K562 (cell line): ENCODE results near the gene IDH2.

ENCODE experiments used
- CBX2 ChIP-seq: fragments of 200-600 bp; sonication (generic); IDR thresholded peaks from one replicate; pipeline ENCODE4 v1.6.1; 2012; ENCODE audit warnings: mild to moderate bottlenecking, low read length, inconsistent platforms; ENCODE audit not compliant: insufficient read depth, poor library complexity, severe bottlenecking
- CC2D1A ChIP-seq: fragments of 450-650 bp; IDR thresholded peaks from 2 replicates; pipeline ENCODE4 v1.6.1; 2017; ENCODE audit warnings: mild to moderate bottlenecking
- CHCHD3 ChIP-seq: fragments of 250-450 bp; sonication (Bioruptor Pico); IDR thresholded peaks from 2 replicates; pipeline ENCODE4 v2.1.2; 2022; ENCODE audit warnings: mild to moderate bottlenecking
- CHD2 ChIP-seq: IDR thresholded peaks from 2 replicates; pipeline ENCODE4 v1.6.1; 2011; ENCODE audit warnings: low read depth, low read length
- EP300 ChIP-seq: IDR thresholded peaks from 2 replicates; pipeline ENCODE4 v1.6.1; 2012; ENCODE audit warnings: low read length, improper control_type of control experiment
- KLF16 ChIP-seq: IDR thresholded peaks from 2 replicates; pipeline ENCODE4 v1.6.1; 2016; ENCODE audit warnings: antibody characterized with exemption
- POLR2A ChIP-seq: fragments of 450-650 bp; conservative IDR thresholded peaks from 2 replicates; pipeline ENCODE4 v1.6.1; 2016
- POLR2AphosphoS5 ChIP-seq: IDR thresholded peaks from 2 replicates; pipeline ENCODE4 v1.6.1; 2011; ENCODE audit warnings: mild to moderate bottlenecking, low read depth, low read length, moderate library complexity; ENCODE audit not compliant: control insufficient read depth, insufficient read depth
- PRPF4 ChIP-seq: fragments of 200-400 bp; formaldehyde crosslinking; IDR thresholded peaks from one replicate; pipeline ENCODE4 v1.6.1; 2017; ENCODE audit warnings: low read length, low read depth, mild to moderate bottlenecking; ENCODE audit not compliant: insufficient read depth, poor library complexity, severe bottlenecking
- SMARCC2 ChIP-seq: fragments of 450-650 bp; IDR thresholded peaks from 2 replicates; pipeline ENCODE4 v1.6.1; 2017; ENCODE audit warnings: antibody characterized with exemption, moderate library complexity, mild to moderate bottlenecking, low read depth
- TF ChIP-seq, protein P1 (sequence below), 3 experiments: IDR thresholded peaks in 2 of 3; conservative IDR thresholded peaks in 1 of 3; 2 replicates each; pipeline ENCODE4 v1.5.1; 2011 to 2012; ENCODE audit warnings: low read length in 3 of 3, mild to moderate bottlenecking in 3 of 3, control low read depth in 2 of 3, improper control_type of control experiment in 1 of 3, inconsistent platforms in 1 of 3, low read depth in 1 of 3, mixed read lengths in 1 of 3, moderate library complexity in 1 of 3; ENCODE audit not compliant: insufficient read depth in 2 of 3
- TF ChIP-seq, protein P2 (sequence below): fragments of 250-450 bp; sonication (Bioruptor Pico); IDR thresholded peaks from 2 replicates; pipeline ENCODE4 v1.5.0; 2021; ENCODE audit warnings: mild to moderate bottlenecking, borderline replicate concordance
- TF ChIP-seq, protein P3 (sequence below), 2 experiments: fragments of 450-650 bp in 1 of 2; sonication (generic) in 1 of 2; formaldehyde crosslinking; conservative IDR thresholded peaks; 2 replicates each; pipeline versions ENCODE4 v1.4.0 to v1.8.1; 2020 to 2022; ENCODE audit warnings: mild to moderate bottlenecking in 1 of 2, missing genetic modification reagents in 1 of 2

DNA sequence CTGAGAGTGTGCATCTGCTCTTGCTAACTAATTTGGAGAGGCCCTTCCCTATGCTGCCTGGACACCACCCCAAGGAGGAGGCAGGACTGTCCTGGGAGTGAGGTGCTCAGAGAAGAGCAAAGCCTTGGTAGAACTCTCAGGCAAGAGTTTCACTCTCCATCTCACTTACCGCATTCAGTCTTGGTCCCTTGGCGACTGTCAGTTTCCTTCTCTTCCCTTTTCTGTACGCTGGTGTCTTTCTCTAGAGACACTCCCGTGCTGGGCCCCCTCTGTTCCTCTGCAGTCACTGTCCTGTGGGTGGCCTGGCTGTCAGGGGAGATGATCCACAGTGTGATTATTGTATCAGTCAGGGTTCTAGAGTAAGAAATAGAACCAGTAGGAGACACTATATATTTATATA, 44.0 kb downstream of the IDH2 start:
- TF ChIP-seq, protein P1, sequence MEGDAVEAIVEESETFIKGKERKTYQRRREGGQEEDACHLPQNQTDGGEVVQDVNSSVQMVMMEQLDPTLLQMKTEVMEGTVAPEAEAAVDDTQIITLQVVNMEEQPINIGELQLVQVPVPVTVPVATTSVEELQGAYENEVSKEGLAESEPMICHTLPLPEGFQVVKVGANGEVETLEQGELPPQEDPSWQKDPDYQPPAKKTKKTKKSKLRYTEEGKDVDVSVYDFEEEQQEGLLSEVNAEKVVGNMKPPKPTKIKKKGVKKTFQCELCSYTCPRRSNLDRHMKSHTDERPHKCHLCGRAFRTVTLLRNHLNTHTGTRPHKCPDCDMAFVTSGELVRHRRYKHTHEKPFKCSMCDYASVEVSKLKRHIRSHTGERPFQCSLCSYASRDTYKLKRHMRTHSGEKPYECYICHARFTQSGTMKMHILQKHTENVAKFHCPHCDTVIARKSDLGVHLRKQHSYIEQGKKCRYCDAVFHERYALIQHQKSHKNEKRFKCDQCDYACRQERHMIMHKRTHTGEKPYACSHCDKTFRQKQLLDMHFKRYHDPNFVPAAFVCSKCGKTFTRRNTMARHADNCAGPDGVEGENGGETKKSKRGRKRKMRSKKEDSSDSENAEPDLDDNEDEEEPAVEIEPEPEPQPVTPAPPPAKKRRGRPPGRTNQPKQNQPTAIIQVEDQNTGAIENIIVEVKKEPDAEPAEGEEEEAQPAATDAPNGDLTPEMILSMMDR (IDR thresholded peaks at IDR 0.05 in 2 of 3, conservative IDR thresholded peaks at IDR 0.05 in 1 of 3; ENCODE audit: insufficient read depth in 2 of 3, low read depth in 1 of 3, low read length in 3 of 3) = no peak
- no peak for TF ChIP-seq KLF16
- TF ChIP-seq CC2D1A = no peak
- no peak for TF ChIP-seq CHCHD3
- no peak for TF ChIP-seq CHD2
- no peak for TF ChIP-seq CBX2
- no peak for TF ChIP-seq EP300
- TF ChIP-seq, protein P2, sequence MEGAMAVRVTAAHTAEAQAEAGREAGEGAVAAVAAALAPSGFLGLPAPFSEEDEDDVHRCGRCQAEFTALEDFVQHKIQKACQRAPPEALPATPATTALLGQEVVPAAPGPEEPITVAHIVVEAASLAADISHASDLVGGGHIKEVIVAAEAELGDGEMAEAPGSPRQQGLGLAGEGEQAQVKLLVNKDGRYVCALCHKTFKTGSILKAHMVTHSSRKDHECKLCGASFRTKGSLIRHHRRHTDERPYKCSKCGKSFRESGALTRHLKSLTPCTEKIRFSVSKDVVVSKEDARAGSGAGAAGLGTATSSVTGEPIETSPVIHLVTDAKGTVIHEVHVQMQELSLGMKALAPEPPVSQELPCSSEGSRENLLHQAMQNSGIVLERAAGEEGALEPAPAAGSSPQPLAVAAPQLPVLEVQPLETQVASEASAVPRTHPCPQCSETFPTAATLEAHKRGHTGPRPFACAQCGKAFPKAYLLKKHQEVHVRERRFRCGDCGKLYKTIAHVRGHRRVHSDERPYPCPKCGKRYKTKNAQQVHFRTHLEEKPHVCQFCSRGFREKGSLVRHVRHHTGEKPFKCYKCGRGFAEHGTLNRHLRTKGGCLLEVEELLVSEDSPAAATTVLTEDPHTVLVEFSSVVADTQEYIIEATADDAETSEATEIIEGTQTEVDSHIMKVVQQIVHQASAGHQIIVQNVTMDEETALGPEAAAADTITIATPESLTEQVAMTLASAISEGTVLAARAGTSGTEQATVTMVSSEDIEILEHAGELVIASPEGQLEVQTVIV = no peak
- TF ChIP-seq POLR2AphosphoS5 = no peak
- TF ChIP-seq SMARCC2 = no peak
- TF ChIP-seq PRPF4 = no peak
- TF ChIP-seq, protein P3, sequence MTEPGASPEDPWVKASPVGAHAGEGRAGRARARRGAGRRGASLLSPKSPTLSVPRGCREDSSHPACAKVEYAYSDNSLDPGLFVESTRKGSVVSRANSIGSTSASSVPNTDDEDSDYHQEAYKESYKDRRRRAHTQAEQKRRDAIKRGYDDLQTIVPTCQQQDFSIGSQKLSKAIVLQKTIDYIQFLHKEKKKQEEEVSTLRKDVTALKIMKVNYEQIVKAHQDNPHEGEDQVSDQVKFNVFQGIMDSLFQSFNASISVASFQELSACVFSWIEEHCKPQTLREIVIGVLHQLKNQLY (CRISPR knock-in tag; conservative IDR thresholded peaks at IDR 0.05) = no peak
- TF ChIP-seq POLR2A = no peak
